Neural crest cell (in vitro differentiated cells): ENCODE results near the gene OXCT1. TPM values are rescaled to one million over a fixed set of nuclear protein-coding genes. Genes with fewer than 3 reads are reported as not detected.

Experiments
- DNase-seq: peaks from one replicate; pipeline ENCODE4 v3.0.0; 2021; ENCODE audit warnings: low read depth, mixed read lengths, low spot score
- H3K27ac Mint-ChIP-seq: one replicate; pipeline ENCODE4 v1.8.0; 2021; ENCODE audit warnings: mild to moderate bottlenecking, mixed read lengths; ENCODE audit not compliant: unreplicated experiment
- H3K27me3 Mint-ChIP-seq: 2 replicates; pipeline ENCODE4 v1.8.0; 2021; ENCODE audit warnings: low read depth, mild to moderate bottlenecking, mixed read lengths
- H3K36me3 Mint-ChIP-seq: 2 replicates; pipeline ENCODE4 v1.8.0; 2021; ENCODE audit warnings: low read depth, mild to moderate bottlenecking, mixed read lengths
- H3K4me1 Mint-ChIP-seq: 2 replicates; pipeline ENCODE4 v1.8.0; 2021; ENCODE audit warnings: mixed read lengths
- H3K4me3 Mint-ChIP-seq: one replicate; pipeline ENCODE4 v1.8.0; 2021; ENCODE audit warnings: mild to moderate bottlenecking, mixed read lengths
- H3K9me3 Mint-ChIP-seq: 2 replicates; pipeline ENCODE4 v1.8.0; 2021; ENCODE audit warnings: mixed read lengths
- total RNA-seq: library from RNA; stranded (reverse); gene quantifications from 2 replicates; pipeline ENCODE4 v1.2.1, GENCODE V29; 2021
- TF ChIP-seq, protein P1 (sequence below): fragments of 200-600 bp; sonication (generic); conservative IDR thresholded peaks from 2 replicates; pipeline ENCODE4 v1.5.0; 2021; ENCODE audit warnings: antibody characterized with exemption, mild to moderate bottlenecking

OXCT1 gene
- total RNA-seq, 1 donor from 2014 or later, result 30.2 TPM

DNA sequence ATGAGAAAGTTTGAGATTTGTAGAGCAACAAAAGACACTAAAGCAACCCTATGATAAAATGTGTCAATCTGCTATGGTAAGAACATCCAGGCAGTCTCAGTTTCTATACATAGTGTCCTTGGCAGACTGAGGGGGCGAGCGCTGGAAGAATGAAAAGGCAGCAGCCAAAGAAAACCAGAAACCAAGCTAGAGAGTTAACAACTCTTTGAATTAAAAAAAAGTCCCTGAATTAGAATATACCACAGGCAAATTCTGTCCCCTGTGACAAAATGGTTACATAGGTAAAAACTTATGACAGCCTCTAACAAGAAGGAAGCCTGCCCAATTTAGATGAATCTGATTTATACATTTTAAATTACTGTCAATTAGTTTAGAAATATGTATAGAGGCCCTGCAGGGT is 106.7 kb downstream of the OXCT1 start:
- DNase-seq, result no peak
- no peaks in the 10 kb centered on the region for H3K27me3 Mint-ChIP-seq
- H3K9me3 Mint-ChIP-seq, result no peaks in the 10 kb centered on the region
- TF ChIP-seq, protein P1, sequence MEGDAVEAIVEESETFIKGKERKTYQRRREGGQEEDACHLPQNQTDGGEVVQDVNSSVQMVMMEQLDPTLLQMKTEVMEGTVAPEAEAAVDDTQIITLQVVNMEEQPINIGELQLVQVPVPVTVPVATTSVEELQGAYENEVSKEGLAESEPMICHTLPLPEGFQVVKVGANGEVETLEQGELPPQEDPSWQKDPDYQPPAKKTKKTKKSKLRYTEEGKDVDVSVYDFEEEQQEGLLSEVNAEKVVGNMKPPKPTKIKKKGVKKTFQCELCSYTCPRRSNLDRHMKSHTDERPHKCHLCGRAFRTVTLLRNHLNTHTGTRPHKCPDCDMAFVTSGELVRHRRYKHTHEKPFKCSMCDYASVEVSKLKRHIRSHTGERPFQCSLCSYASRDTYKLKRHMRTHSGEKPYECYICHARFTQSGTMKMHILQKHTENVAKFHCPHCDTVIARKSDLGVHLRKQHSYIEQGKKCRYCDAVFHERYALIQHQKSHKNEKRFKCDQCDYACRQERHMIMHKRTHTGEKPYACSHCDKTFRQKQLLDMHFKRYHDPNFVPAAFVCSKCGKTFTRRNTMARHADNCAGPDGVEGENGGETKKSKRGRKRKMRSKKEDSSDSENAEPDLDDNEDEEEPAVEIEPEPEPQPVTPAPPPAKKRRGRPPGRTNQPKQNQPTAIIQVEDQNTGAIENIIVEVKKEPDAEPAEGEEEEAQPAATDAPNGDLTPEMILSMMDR, result no peak
- H3K27ac Mint-ChIP-seq, result no peak overlapping the region
- H3K4me1 Mint-ChIP-seq, result peaks cover 13% of the 10 kb centered on the region
- H3K36me3 Mint-ChIP-seq, result peaks cover 3% of the 10 kb centered on the region
- no peak overlapping the region for H3K4me3 Mint-ChIP-seq

DNA sequence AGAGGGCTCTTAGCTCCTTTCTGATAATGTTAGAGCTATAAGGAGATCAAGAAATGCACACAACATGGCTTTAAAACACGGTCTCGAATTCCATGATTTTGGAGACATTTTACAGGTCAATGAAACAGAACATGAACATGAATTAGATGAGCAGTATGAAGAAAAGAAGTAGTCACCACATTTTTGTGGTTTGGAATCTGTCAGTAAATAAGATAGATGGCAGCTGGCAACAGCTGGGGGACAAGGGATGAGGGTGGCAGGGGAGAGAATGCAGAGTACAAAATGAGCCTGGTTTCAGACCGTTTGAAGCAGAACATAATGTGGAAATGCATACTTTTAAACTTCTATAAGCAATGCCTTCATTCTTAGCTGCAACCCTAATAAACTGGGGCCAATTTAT is 107.1 kb downstream of the OXCT1 start:
- peaks cover 13% of the 10 kb centered on the region for H3K4me1 Mint-ChIP-seq
- H3K4me3 Mint-ChIP-seq, result no peak overlapping the region

DNA sequence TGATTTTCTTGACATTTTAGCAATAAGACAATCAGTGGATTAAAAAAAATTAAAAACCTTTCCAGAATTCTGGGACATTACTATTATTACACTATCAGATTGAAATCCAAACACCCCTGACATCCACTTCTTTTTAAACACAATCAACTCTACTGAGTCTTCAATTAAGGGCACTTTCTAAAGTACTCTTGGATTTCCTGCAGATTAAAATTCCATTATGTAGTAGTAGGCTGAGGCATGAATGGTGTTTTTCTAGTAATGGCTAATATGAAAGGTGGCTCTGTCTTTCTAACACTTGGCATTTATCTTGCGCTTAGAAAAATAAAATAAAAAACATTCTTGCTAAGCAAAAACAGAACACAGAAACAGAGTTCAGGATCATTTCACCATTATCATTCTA is 107.8 kb downstream of the OXCT1 start:
- Mint-ChIP-seq H3K27me3 (no peaks in the 10 kb centered on the region), H3K27ac (no peak overlapping the region), H3K36me3 (peaks cover 8% of the 10 kb centered on the region), H3K4me3 (no peak overlapping the region), H3K9me3 (no peaks in the 10 kb centered on the region), H3K4me1 (peaks cover 13% of the 10 kb centered on the region)
- TF ChIP-seq, protein P1, result no peak
- DNase-seq, result no peak

More for the DNA sequence above, 107.1 kb downstream of the OXCT1 start:
- H3K27ac Mint-ChIP-seq, result no peak overlapping the region
- DNase-seq, result no peak
- TF ChIP-seq, protein P1, result no peak
- H3K9me3 Mint-ChIP-seq, result no peaks in the 10 kb centered on the region
- peaks cover 3% of the 10 kb centered on the region for H3K36me3 Mint-ChIP-seq
- H3K27me3 Mint-ChIP-seq, result no peaks in the 10 kb centered on the region

DNA sequence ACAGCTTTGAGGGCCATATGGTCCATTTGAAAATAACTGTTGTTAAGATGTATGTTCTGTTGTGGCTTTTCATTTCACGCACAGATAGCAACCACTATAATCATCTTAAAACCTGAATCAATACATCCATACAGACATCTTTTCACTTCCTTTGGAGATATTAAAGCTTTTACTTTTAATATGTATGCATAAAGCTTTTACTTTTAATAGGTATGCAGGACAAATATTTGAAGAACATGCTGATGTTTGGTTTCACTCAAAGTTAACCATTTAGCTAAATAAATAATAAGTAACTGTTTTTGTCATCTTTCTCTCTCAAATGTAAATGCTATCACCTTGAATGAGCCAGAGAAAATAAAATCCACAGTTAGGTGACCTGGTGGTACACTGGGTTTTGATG is 108.6 kb downstream of the OXCT1 start:
- TF ChIP-seq, protein P1, result no peak
- H3K36me3 Mint-ChIP-seq, result peaks cover 9% of the 10 kb centered on the region
- H3K9me3 Mint-ChIP-seq, result no peaks in the 10 kb centered on the region
- no peak for DNase-seq
- H3K4me1 Mint-ChIP-seq, result peaks cover 13% of the 10 kb centered on the region
- no peak overlapping the region for H3K4me3 Mint-ChIP-seq
- H3K27me3 Mint-ChIP-seq, result no peaks in the 10 kb centered on the region
- H3K27ac Mint-ChIP-seq, result no peak overlapping the region

DNA sequence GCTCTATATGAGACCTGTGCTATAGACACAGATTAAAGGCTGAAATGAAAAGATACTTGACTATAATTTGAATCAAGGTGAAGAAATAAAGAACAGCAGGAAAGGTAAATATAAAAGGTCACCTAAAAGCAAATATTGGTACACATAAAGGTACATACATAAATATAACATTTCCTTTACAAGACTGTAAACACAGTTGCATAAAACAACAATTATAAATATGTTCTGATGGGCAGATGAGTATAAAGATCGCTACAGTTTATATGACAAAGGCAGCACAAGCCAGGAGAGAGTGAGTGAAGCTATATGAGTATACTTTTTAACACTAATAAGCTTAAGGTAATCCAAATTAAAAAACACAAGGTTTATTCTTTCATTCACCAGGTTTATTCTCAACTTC is 114.5 kb downstream of the OXCT1 start:
- TF ChIP-seq, protein P1, result no peak
- Mint-ChIP-seq H3K4me1 (no peaks in the 10 kb centered on the region), H3K4me3 (no peak overlapping the region), H3K9me3 (no peaks in the 10 kb centered on the region), H3K27me3 (no peaks in the 10 kb centered on the region), H3K27ac (no peak overlapping the region), H3K36me3 (peaks cover 10% of the 10 kb centered on the region)
- DNase-seq, result no peak

DNA sequence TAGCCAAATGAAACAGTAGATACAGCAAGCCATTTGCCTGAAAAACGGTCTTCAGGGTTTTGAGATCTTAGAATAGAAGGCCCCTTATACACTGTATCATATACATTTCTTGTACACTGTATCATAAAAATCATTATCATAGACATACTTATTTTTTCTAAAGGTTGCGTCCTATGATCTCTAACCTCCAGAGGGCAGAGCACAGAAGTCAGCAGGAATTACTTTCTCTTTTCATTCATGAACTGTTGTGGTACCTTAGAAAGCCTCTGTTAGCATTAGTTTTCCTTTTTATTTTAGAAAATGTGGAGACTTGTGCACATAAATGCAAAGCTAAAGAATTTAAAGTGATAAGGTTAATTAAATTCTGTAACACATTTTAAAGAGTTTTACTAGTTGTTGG is 115.4 kb downstream of the OXCT1 start:
- Mint-ChIP-seq H3K36me3 (peaks cover 10% of the 10 kb centered on the region), H3K27me3 (no peaks in the 10 kb centered on the region), H3K4me1 (peaks cover 4% of the 10 kb centered on the region), H3K27ac (no peak overlapping the region), H3K4me3 (no peak overlapping the region), H3K9me3 (no peaks in the 10 kb centered on the region)
- no peak for DNase-seq
- TF ChIP-seq, protein P1, result peak; percentile 17
